Stimulated activated CD4-positive, alpha-beta T cell treated with anti-CD3 and anti-CD28 coated beads, Interleukin-12 subunit alpha, Interleukin-12 subunit beta, amount 100 ng/mL, for 48 hours (primary cell): ENCODE measurements around the gene RHOU.
A peak's percentile ranks its signal among the peaks of the same experiment; 100 is the strongest.

Source experiments
- DNase-seq, 3 donors: peaks; one replicate each; pipeline ENCODE4 v3.0.0-alpha.2; 2020; ENCODE audit warnings: low read depth in 2 of 3, low spot score in 1 of 3

RHOU gene

GRCh38 chr1:228782662-228783417 lies 47.6 kb downstream of the RHOU start:
- no peak for DNase-seq

DNA sequence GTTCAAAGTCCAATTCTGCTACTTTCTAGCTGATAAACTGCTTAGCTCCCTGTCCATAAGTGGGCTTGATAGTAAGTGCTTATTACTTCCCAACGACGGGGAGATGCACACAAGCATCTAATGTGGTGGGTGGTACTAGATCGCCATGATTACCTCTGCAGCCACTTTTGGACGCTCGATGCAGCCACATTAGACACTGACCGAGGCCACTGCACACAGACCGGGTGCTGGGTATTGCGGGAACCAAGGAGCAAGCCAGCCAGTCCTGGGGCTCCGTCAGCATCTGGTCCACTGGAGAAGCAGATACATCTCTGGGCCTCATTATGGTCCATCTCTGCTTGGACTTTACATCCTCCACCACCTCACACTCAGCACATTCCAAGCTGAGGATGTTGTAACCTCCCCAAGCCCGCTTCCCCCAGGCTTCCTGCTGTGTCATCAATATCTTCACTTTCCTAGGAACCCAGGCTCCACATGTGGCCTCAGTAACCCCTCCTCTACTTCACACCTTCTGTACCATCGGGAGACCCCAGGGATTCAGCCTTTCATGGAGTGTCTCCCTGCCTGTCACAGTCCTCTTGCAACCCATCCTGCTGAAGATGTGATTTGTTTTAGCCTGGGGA lies 48.2 kb downstream of the RHOU start:
- no peak for DNase-seq

DNA sequence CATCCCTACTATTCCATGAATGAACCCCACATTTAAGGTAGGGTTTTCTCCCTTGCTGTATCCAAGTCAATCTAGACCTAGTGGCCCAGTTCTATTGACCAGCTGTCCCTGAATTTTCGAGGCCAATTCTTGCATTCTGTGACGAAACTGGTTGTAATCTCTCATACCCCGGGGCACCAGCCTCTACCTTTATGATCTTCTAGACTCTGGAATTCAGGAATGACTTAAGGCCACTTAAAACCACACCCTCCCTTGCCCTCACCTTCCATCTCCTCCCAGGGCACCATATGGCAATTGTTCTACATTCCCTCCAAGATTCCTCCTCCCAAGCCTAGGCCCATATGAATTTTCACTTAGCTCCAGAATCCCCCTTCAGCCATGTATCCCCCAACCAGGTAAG lies 48.9 kb downstream of the RHOU start:
- DNase-seq = no peak

DNA sequence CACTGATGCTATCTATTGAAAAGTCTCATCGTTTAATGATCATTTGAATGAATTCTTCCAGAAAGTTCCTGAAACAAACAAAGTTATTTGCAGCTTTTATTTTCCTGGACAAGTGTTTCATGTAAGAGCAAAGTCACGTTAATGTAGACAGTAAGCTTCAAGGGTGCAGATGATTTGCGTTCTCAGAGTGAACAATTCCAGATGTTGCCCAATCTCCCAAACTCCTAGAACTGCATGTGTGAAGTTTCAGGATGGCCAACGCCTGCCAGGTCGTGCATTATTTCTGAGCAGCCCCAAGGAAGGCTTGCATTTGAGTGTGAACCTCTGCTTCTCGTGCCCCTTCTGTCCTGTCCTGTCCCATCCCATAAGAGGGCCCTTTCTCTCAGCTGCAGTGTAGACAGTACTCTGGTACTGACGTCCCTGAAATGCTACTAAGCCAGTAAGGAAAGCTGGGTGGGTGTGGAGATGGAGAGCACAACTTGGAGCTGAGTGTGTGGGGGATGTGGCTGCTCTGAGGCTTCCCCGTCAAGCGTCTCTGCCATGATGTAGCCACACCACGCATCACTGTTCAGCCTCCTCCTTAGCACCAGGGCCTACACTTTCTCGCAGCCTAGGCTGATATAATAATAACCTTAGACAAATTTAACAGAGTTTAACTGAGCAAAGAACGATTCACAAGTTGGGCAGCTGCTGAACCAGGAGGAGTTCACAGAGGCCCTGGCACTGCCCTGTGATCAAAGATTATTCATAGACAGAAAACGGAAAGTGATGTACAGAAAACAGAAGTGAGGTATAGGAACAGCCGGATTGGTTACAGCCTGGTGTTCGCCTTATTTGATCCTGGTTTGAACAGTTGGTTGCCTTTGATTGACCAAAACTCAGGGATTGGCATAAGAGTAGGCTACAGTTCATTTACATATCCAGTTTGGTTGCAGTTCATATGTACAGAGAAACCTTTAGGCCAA lies 50.4 kb downstream of the RHOU start:
- no peak for DNase-seq

GRCh38 chr1:228786361-228787129 lies 51.3 kb downstream of the RHOU start:
- DNase-seq = no peak

DNA sequence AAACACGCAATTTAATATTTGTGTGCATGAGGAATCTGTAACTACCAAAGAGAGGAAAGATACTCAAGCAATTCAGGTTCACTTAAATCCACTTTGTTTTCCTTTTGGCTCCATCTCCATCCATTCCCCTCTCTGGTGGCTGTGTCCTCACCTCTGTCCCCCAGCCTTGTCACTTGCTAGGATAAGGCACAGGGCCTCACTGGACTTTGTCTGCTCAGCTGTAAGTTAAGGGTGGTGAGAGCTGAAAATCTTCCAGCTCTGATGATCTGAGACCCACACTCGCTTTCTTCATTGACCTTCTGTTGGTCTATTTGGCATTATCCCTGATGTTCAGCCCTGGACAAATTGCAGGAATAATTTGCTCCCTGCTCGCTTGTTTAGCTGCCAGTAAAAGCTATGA lies 56.5 kb downstream of the RHOU start:
- DNase-seq = no peak

DNA sequence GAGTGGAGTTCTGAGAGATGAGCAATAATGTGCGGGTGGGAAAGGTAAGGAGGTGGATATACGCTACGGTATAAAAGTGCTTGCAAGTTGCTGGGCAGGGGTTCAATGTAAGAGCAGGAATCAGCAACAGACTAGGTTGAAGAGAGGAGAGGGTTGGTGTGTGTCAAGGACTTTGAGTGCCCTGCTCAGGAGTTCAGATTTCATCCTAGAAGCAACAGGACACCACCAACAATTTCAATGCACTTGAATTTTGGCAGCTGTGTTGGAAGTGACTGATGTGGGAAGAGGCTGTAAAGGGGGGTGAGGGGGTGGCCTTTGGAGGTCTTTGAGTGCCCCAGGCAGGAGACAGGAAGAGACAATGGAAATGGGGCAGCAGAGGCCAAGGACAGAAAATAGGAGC lies 57.3 kb downstream of the RHOU start:
- no peak for DNase-seq

DNA sequence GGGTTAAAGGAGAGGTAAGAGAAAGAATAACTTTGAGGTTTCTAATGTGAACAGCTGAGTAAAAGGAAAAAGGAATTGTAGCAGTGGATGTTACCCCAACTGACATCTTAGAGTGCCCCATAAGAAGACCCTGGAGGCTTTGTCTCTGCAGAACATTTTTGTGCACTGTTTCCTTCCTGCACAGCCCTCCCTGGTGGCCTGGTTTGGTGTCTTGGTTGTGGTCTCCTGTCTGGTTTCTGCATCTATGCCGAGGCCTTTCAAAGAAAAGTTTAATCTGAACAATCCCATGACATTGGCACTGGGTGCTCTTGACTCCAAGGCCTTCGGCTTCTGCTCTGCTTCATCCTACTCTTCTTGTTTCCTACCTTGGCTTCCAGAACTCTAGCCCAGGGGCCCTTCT lies 57.8 kb downstream of the RHOU start:
- DNase-seq = no peak

- peak in 2 of 3 donors; percentile 13 to 37 for DNase-seq
Observed at GRCh38 chr1:228794173-228794572, 58.9 kb downstream of the RHOU start.

GRCh38 chr1:228794810-228795209 lies 59.5 kb downstream of the RHOU start:
- DNase-seq = peak; percentile 32 to 46 (median 32)

GRCh38 chr1:228795596-228795995 lies 60.3 kb downstream of the RHOU start:
- DNase-seq = no peak
